IMR-90 (cell line): ENCODE measurements around the gene PARP6.

Experiments used
- CTCF ChIP-seq: conservative IDR thresholded peaks from 2 replicates; pipeline ENCODE4 v1.5.1; 2012; ENCODE audit warnings: mild to moderate bottlenecking, low read depth, low read length, improper control_type of control experiment
- FOS ChIP-seq: fragments of 150-350 bp; IDR thresholded peaks from 2 replicates; pipeline ENCODE4 v1.6.1; 2016; ENCODE audit warnings: low read depth, low read length
- RAD21 ChIP-seq: IDR thresholded peaks from 2 replicates; pipeline ENCODE4 v1.6.1; 2012; ENCODE audit warnings: low read length, improper control_type of control experiment
- RCOR1 ChIP-seq: IDR thresholded peaks from 2 replicates; pipeline ENCODE4 v1.6.1; 2012; ENCODE audit warnings: mild to moderate bottlenecking, low read length, improper control_type of control experiment; ENCODE audit not compliant: insufficient replicate concordance

GRCh38 chr15:72236381-72237003, 35.9 kb downstream of the PARP6 start:
- TF ChIP-seq CTCF (no peak), RCOR1 (no peak), RAD21 (no peak), FOS (no peak)
